ENCODE results near the gene GPN2.

GPN2 gene

DNA sequence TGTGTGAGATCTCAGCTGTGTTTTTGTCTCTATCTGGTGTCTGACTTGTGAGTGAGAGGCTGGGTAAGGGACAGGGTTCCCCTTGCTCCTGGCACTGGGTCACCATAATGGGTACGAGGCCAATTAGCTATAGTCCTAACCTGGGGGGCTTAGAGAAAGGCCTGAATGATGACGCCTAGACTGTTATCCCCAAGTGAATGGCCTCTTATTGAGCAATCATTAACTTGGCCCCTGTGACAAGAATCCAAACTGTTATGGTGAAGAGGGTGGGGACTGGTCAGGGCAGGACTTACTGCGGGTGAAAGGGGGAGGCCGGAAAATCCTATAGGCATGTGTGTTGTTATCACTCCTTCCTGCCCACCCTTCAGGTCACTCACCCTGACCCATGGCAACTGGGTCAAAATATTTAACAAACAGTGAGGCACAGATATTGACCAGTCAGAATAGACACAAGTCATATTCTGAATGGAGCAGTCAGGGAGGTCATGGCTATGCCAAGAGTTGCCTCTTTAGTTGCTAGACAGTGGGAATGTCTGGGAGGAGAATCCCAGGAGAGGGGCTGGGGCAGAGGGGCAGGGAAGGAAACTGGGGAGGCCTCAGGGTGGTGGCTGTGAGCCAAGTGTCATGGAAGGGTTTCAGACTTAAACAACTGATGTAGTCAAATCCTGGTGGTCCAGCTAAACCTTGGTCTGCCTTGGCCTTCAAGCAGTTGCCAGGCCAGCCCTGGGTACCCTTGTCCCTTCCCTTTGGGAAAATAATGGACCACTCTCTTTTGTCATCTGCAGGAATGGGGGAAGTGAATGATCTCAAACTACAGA lies 20.5 kb upstream of the GPN2 start:
- Histone ChIP-seq H2AFZ (ENCODE audit: low read depth, low read length) (no peak overlapping the region), H3K27me3 (ENCODE audit: low read depth, low read length) (no peaks in the 10 kb centered on the region), H3K4me3 (ENCODE audit: low read length) (no peak overlapping the region), H3K4me1 (ENCODE audit: low read length) (no peaks in the 10 kb centered on the region), H3K4me2 (ENCODE audit: low read length) (no peak overlapping the region), H4K20me1 (ENCODE audit: insufficient read depth, low read length) (no peaks in the 10 kb centered on the region), H3K36me3 (replicated peaks; ENCODE audit: low read depth, low read length) (no peaks in the 10 kb centered on the region), H3K9me3 (ENCODE audit: insufficient read depth, low read length) (no peaks in the 10 kb centered on the region), H3K79me2 (ENCODE audit: low read length) (no peaks in the 10 kb centered on the region), H3K9ac (ENCODE audit: low read length) (no peak overlapping the region), H3K27ac (ENCODE audit: low read length) (no peak overlapping the region)
- TF ChIP-seq, protein P1, sequence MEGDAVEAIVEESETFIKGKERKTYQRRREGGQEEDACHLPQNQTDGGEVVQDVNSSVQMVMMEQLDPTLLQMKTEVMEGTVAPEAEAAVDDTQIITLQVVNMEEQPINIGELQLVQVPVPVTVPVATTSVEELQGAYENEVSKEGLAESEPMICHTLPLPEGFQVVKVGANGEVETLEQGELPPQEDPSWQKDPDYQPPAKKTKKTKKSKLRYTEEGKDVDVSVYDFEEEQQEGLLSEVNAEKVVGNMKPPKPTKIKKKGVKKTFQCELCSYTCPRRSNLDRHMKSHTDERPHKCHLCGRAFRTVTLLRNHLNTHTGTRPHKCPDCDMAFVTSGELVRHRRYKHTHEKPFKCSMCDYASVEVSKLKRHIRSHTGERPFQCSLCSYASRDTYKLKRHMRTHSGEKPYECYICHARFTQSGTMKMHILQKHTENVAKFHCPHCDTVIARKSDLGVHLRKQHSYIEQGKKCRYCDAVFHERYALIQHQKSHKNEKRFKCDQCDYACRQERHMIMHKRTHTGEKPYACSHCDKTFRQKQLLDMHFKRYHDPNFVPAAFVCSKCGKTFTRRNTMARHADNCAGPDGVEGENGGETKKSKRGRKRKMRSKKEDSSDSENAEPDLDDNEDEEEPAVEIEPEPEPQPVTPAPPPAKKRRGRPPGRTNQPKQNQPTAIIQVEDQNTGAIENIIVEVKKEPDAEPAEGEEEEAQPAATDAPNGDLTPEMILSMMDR (IDR thresholded peaks at IDR 0.05; ENCODE audit: low read depth, low read length): no peak
- no peak for TF ChIP-seq EZH2phosphoT487 (IDR thresholded peaks at IDR 0.05; ENCODE audit: low read depth)

- Histone ChIP-seq H3K9ac (ENCODE audit: low read length) (no peak overlapping the region), H3K27ac (ENCODE audit: low read length) (no peak overlapping the region), H3K4me2 (ENCODE audit: low read length) (no peak overlapping the region), H3K79me2 (ENCODE audit: low read length) (no peaks in the 10 kb centered on the region), H3K27me3 (ENCODE audit: low read depth, low read length) (no peaks in the 10 kb centered on the region), H4K20me1 (ENCODE audit: insufficient read depth, low read length) (no peaks in the 10 kb centered on the region), H3K4me1 (ENCODE audit: low read length) (no peaks in the 10 kb centered on the region), H3K36me3 (replicated peaks; ENCODE audit: low read depth, low read length) (no peaks in the 10 kb centered on the region), H3K4me3 (ENCODE audit: low read length) (no peak overlapping the region), H3K9me3 (ENCODE audit: insufficient read depth, low read length) (no peaks in the 10 kb centered on the region), H2AFZ (ENCODE audit: low read depth, low read length) (no peak overlapping the region)
- TF ChIP-seq, protein P1 (IDR thresholded peaks at IDR 0.05; ENCODE audit: low read depth, low read length): no peak
- no peak for TF ChIP-seq EZH2phosphoT487 (IDR thresholded peaks at IDR 0.05; ENCODE audit: low read depth)
Observed at GRCh38 chr1:26909951-26910342, 19.9 kb upstream of the GPN2 start.

GRCh38 chr1:26907071-26907917 lies 17.2 kb upstream of the GPN2 start:
- no peaks in the 10 kb centered on the region for H3K27me3 ChIP-seq (ENCODE audit: low read depth, low read length)
- H3K79me2 ChIP-seq (ENCODE audit: low read length): no peaks in the 10 kb centered on the region
- TF ChIP-seq EZH2phosphoT487 (IDR thresholded peaks at IDR 0.05; ENCODE audit: low read depth): no peak
- TF ChIP-seq, protein P1 (IDR thresholded peaks at IDR 0.05; ENCODE audit: low read depth, low read length): no peak
- no peaks in the 10 kb centered on the region for H3K36me3 ChIP-seq (replicated peaks; ENCODE audit: low read depth, low read length)
- no peak overlapping the region for H3K27ac ChIP-seq (ENCODE audit: low read length)
- no peak overlapping the region for H3K4me3 ChIP-seq (ENCODE audit: low read length)
- no peaks in the 10 kb centered on the region for H4K20me1 ChIP-seq (ENCODE audit: insufficient read depth, low read length)
- no peaks in the 10 kb centered on the region for H3K9me3 ChIP-seq (ENCODE audit: insufficient read depth, low read length)
- H3K4me1 ChIP-seq (ENCODE audit: low read length): no peaks in the 10 kb centered on the region
- H3K4me2 ChIP-seq (ENCODE audit: low read length): no peak overlapping the region
- H2AFZ ChIP-seq (ENCODE audit: low read depth, low read length): no peak overlapping the region
- H3K9ac ChIP-seq (ENCODE audit: low read length): no peak overlapping the region
